Measurements from ENCODE around the gene PDK2. TPM values are rescaled to one million over a fixed set of nuclear protein-coding genes. Genes with fewer than 3 reads are reported as not detected.

The PDK2 gene
- total RNA-seq, 1 experiment from 2014 or later = 31.9 TPM

GRCh38 chr17:50144355-50144754 lies 49.2 kb downstream of the PDK2 start:
- intact Hi-C loops (cut with micrococcal nuclease) = no loop called here
- Histone ChIP-seq H3F3A (ENCODE audit: low read length, unreplicated experiment) (no peaks in the 10 kb centered on the region), H2AFZ (ENCODE audit: low read length) (no peak overlapping the region), H3K9me2 (replicated peaks; ENCODE audit: low read length) (no peaks in the 10 kb centered on the region), H3K4me3 (ENCODE audit: low read length) (no peak overlapping the region), H3K27ac (ENCODE audit: low read length) (no peak overlapping the region), H3K79me2 (ENCODE audit: low read length) (peaks cover 45% of the 10 kb centered on the region), H4K20me1 (ENCODE audit: low read length) (peaks cover 43% of the 10 kb centered on the region), H3K27me3 (ENCODE audit: low read length) (no peaks in the 10 kb centered on the region), H3K9ac (ENCODE audit: low read length) (no peak overlapping the region), H3K4me1 (ENCODE audit: insufficient read depth, low read length) (peaks cover 22% of the 10 kb centered on the region), H3K9me3 (ENCODE audit: low read length) (no peaks in the 10 kb centered on the region), H3K36me3 (ENCODE audit: low read depth, low read length) (peaks cover 49% of the 10 kb centered on the region), H3K4me2 (ENCODE audit: low read length) (no peak overlapping the region)
- TF ChIP-seq EZH2phosphoT487 (IDR thresholded peaks at IDR 0.05; ENCODE audit: borderline replicate concordance, low read length) (no peak), EZH2 (IDR thresholded peaks at IDR 0.05; ENCODE audit: low read length, unreplicated experiment) (no peak), CTCF (conservative IDR thresholded peaks at IDR 0.05; ENCODE audit: low read depth, low read length) (no peak)
- ATAC-seq (no peak), DNase-seq (no peak)
- POLR2A ChIA-PET (ENCODE audit: unreplicated experiment) = no interaction called here
- CTCF ChIA-PET = no interaction called here
- no TSS peak for BruUV-seq (replicated peaks)

GRCh38 chr17:50144845-50145531 lies 49.8 kb downstream of the PDK2 start:
- H3K4me1 ChIP-seq (ENCODE audit: insufficient read depth, low read length) = peaks cover 22% of the 10 kb centered on the region
- H3K79me2 ChIP-seq (ENCODE audit: low read length) = peaks cover 52% of the 10 kb centered on the region
- H3K9me3 ChIP-seq (ENCODE audit: low read length) = no peaks in the 10 kb centered on the region
- TF ChIP-seq EZH2 (IDR thresholded peaks at IDR 0.05; ENCODE audit: low read length, unreplicated experiment) = no peak
- TF ChIP-seq CTCF (conservative IDR thresholded peaks at IDR 0.05; ENCODE audit: low read depth, low read length) = no peak
- TF ChIP-seq EZH2phosphoT487 (IDR thresholded peaks at IDR 0.05; ENCODE audit: borderline replicate concordance, low read length) = no peak
- ATAC-seq = no peak
- H3K4me2 ChIP-seq (ENCODE audit: low read length) = no peak overlapping the region
- ChIA-PET CTCF (no interaction called here), POLR2A (ENCODE audit: unreplicated experiment) (no interaction called here)
- H3F3A ChIP-seq (ENCODE audit: low read length, unreplicated experiment) = no peaks in the 10 kb centered on the region
- no peak overlapping the region for H3K4me3 ChIP-seq (ENCODE audit: low read length)
- H3K36me3 ChIP-seq (ENCODE audit: low read depth, low read length) = peaks cover 44% of the 10 kb centered on the region
- intact Hi-C loops (cut with micrococcal nuclease) = no loop called here
- H3K9ac ChIP-seq (ENCODE audit: low read length) = no peak overlapping the region
- no peaks in the 10 kb centered on the region for H3K27me3 ChIP-seq (ENCODE audit: low read length)
- H2AFZ ChIP-seq (ENCODE audit: low read length) = no peak overlapping the region
- H3K9me2 ChIP-seq (replicated peaks; ENCODE audit: low read length) = no peaks in the 10 kb centered on the region
- H4K20me1 ChIP-seq (ENCODE audit: low read length) = peaks cover 43% of the 10 kb centered on the region
- no peak overlapping the region for H3K27ac ChIP-seq (ENCODE audit: low read length)
- BruUV-seq (replicated peaks) = no TSS peak
- no peak for DNase-seq

GRCh38 chr17:50145532-50146229 lies 50.5 kb downstream of the PDK2 start:
- no peak overlapping the region for H3K4me2 ChIP-seq (ENCODE audit: low read length)
- ChIA-PET CTCF (no interaction called here), POLR2A (ENCODE audit: unreplicated experiment) (no interaction called here)
- H3K4me1 ChIP-seq (ENCODE audit: insufficient read depth, low read length) = peaks cover 22% of the 10 kb centered on the region
- no peak overlapping the region for H2AFZ ChIP-seq (ENCODE audit: low read length)
- H3K27me3 ChIP-seq (ENCODE audit: low read length) = no peaks in the 10 kb centered on the region
- H3F3A ChIP-seq (ENCODE audit: low read length, unreplicated experiment) = no peaks in the 10 kb centered on the region
- intact Hi-C loops (cut with micrococcal nuclease) = no loop called here
- H3K36me3 ChIP-seq (ENCODE audit: low read depth, low read length) = peaks cover 38% of the 10 kb centered on the region
- peaks cover 38% of the 10 kb centered on the region for H4K20me1 ChIP-seq (ENCODE audit: low read length)
- TF ChIP-seq EZH2 (IDR thresholded peaks at IDR 0.05; ENCODE audit: low read length, unreplicated experiment) (no peak), EZH2phosphoT487 (IDR thresholded peaks at IDR 0.05; ENCODE audit: borderline replicate concordance, low read length) (no peak), CTCF (conservative IDR thresholded peaks at IDR 0.05; ENCODE audit: low read depth, low read length) (no peak)
- ATAC-seq (no peak), DNase-seq (no peak)
- H3K79me2 ChIP-seq (ENCODE audit: low read length) = peaks cover 58% of the 10 kb centered on the region
- BruUV-seq (replicated peaks) = no TSS peak
- no peaks in the 10 kb centered on the region for H3K9me2 ChIP-seq (replicated peaks; ENCODE audit: low read length)
- H3K27ac ChIP-seq (ENCODE audit: low read length) = no peak overlapping the region
- no peak overlapping the region for H3K9ac ChIP-seq (ENCODE audit: low read length)
- no peak overlapping the region for H3K4me3 ChIP-seq (ENCODE audit: low read length)
- H3K9me3 ChIP-seq (ENCODE audit: low read length) = no peaks in the 10 kb centered on the region
